Umbilical cord (tissue), 2 donors: Measurements from ENCODE around the gene SLC12A7. TPM values are rescaled to one million over a fixed set of nuclear protein-coding genes. Genes with fewer than 3 reads are reported as not detected.
"Not testable (repeated sequence)": the region's sequence is repeated elsewhere in the genome, so short reads cannot be mapped to it uniquely, and the experiment has no call there.

Experiments used
- DNase-seq: peaks from one replicate; pipeline ENCODE4 v3.0.0-alpha.2; 2015; ENCODE audit warnings: low spot score
- total RNA-seq: library from RNA; depleted of rRNA; stranded (reverse); fragments of >200 nt; gene quantifications from one replicate; pipeline ENCODE4 v1.2.3, GENCODE V29; 2014; ENCODE audit warnings: low replicate concordance; ENCODE audit not compliant: insufficient read depth

The SLC12A7 gene
- total RNA-seq, 1 donor from 2014 or later: 5.1 TPM

GRCh38 chr5:1063661-1064382 lies 48.0 kb downstream of the SLC12A7 start:
- DNase-seq: no peak

- no peak for DNase-seq
Measured at GRCh38 chr5:1062761-1063568, 48.9 kb downstream of the SLC12A7 start.

GRCh38 chr5:1061916-1062315 lies 49.9 kb downstream of the SLC12A7 start:
- no peak for DNase-seq

GRCh38 chr5:1061292-1061691 lies 50.6 kb downstream of the SLC12A7 start:
- DNase-seq: not testable (repeated sequence)

GRCh38 chr5:1060535-1060981 lies 51.3 kb downstream of the SLC12A7 start:
- no peak for DNase-seq

- no peak for DNase-seq
Measured at GRCh38 chr5:1059884-1060263, 52.0 kb downstream of the SLC12A7 start.

GRCh38 chr5:1058988-1059883 lies 52.6 kb downstream of the SLC12A7 start:
- no peak for DNase-seq

GRCh38 chr5:1058083-1058945 lies 53.5 kb downstream of the SLC12A7 start:
- DNase-seq: no peak

- no peak for DNase-seq
Measured at GRCh38 chr5:1057485-1058082, 54.3 kb downstream of the SLC12A7 start.

- no peak for DNase-seq
Measured at GRCh38 chr5:1056611-1057484, 55.0 kb downstream of the SLC12A7 start.

- DNase-seq: no peak
Measured at GRCh38 chr5:1055896-1056610, 55.8 kb downstream of the SLC12A7 start.

GRCh38 chr5:1054799-1055775 lies 56.8 kb downstream of the SLC12A7 start:
- no peak for DNase-seq

- DNase-seq: no peak
Measured at GRCh38 chr5:1054018-1054798, 57.7 kb downstream of the SLC12A7 start.

- no peak for DNase-seq
Measured at GRCh38 chr5:1053391-1054017, 58.4 kb downstream of the SLC12A7 start.

- DNase-seq: no peak
Measured at GRCh38 chr5:1052641-1053390, 59.0 kb downstream of the SLC12A7 start.

- DNase-seq: no peak
Measured at GRCh38 chr5:1052076-1052475, 59.8 kb downstream of the SLC12A7 start.
